Body of pancreas (tissue), 4 donors: ENCODE results near the gene NINJ1.

Experiments
- CTCF ChIP-seq, 7 experiments: fragments of 450-650 bp in 4 of 7; fragments of 200-600 bp in 3 of 7; sonication (generic) in 3 of 7; IDR thresholded peaks; one replicate each; pipeline ENCODE4 v1.5.1; 2016 to 2019; ENCODE audit warnings: antibody characterized with exemption in 7 of 7
- POLR2A ChIP-seq, 3 donors: fragments of 450-650 bp; IDR thresholded peaks; one replicate each; pipeline ENCODE4 v1.6.1; 2016; ENCODE audit warnings: antibody characterized with exemption in 3 of 3, mild to moderate bottlenecking in 2 of 3

GRCh38 chr9:93091453-93092081, 42.5 kb downstream of the NINJ1 start:
- TF ChIP-seq POLR2A (IDR thresholded peaks at IDR 0.05) (no peak), CTCF (IDR thresholded peaks at IDR 0.05) (no peak)
